ENCODE measurements around the gene AP5B1. TPM values are rescaled to one million over a fixed set of nuclear protein-coding genes. Genes with fewer than 3 reads are reported as not detected.
A peak's percentile ranks its signal among the peaks of the same experiment; 100 is the strongest.

Gene AP5B1
- total RNA-seq, 1 donor from 2014 or later: 18.2 TPM

DNA sequence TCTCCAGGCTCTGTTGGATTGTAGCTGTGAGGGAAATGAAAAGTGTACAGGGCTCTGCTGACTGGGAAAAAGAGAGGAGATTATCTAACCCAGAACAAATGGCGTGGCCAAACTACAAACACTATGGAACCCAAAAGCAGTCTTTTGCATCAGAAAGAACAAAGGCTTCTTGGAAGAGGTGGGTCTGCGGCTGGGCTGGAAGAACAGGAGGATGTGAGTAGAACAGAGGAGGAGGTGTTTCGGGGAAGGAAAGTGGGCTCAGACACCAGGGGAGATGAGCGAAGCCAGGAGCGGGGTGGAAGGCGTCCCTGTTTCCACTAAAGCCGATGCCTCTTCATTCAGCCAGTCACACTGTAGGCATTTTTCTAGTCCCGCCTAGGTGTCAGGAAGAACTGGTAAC is 18.1 kb upstream of the AP5B1 start:
- ATAC-seq: no peak

DNA sequence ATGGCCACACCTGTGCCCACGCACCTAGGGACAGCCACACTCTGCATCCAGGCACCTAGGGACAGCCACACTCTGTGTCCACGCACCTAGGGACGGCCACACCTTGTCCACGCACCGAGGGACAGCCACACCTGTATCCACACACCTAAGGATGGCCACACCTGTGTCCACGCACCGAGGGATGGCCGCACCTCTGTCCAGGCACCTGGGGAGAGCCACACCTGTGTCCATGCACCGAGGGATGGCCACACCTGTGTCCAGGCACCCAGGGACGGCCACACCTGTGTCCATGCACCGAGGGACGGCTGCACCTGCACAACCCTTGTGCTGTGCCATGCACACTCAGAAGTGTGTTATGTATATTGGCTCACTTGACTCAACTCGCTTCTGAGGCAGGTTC is 16.9 kb upstream of the AP5B1 start:
- ATAC-seq: peak; percentile 3

DNA sequence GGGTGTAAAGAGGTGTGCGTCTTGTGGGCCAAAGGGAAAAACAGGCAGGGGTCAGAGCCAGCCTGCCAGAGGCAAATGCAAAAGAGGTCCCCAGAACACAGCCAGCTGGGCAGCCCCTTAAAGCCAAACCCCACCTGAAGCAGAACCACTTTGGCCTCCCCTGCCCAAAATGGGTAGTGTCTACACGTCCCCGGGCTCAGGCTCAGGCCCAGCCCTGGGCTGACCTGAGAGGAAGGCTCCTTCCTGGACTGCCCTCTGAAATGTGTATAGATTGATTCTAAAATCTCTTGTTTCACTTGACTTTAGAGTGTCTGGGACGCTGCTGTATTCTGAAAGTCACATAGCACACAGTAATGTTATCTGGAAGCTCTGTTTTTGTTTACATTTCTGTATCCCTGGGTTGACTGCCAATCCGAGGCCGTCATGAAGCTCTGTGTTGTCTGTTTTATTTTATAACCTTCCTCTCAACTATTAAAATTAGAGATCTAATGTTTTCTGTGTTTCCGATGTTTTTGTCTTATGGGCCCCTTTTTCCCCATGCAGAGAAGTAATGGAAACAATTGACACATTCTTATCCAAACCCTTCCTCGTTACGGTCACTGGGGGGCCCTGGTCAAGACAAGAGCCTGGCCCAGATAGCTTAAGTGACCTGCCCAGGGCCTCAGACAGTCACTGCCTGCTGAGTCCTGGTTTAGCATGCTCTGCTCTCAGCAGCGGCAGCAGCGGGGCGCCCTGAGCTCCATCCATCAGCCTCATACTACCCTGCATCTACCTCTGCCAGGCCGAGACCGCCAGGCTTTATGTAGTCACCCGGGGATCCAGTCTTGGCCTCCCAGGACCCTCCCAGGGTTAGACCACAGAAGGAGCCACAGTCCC is 16.2 kb upstream of the AP5B1 start:
- no peak for ATAC-seq

DNA sequence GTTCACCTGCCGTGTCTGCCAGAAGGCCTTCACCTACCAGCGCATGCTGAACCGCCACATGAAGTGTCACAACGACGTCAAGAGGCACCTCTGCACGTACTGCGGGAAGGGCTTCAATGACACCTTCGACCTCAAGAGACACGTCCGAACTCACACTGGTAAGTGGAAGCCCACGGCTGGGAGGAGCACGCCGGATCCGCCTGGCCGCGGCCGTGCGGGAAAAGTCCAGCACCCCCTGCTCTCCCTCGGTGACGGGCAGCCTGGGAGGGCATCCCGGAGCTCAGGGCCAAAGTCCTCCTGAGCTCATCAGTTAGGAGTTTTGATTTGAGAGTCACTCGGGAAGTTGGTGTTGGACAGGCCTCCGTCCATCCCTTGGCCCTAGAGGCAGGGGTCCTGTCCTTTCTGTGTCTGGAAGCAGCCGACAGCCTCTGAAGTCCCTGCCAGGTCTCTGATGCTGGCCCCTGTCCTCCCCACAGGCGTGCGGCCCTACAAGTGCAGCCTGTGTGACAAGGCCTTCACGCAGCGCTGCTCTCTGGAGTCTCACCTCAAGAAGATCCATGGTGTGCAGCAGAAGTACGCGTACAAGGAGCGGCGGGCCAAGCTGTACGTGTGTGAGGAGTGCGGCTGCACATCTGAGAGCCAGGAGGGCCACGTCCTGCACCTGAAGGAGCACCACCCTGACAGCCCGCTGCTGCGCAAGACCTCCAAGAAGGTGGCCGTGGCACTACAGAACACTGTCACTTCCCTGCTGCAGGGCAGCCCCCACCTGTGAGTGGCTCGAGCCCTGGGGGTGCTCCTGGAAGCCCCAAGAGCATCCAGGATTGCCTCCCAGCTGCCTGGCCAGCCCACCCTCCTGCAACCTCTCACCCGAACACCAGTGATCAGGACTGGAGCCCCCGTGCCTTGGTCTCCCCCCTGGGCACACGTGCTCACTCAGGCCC is 14.1 kb upstream of the AP5B1 start:
- ATAC-seq: no peak

DNA sequence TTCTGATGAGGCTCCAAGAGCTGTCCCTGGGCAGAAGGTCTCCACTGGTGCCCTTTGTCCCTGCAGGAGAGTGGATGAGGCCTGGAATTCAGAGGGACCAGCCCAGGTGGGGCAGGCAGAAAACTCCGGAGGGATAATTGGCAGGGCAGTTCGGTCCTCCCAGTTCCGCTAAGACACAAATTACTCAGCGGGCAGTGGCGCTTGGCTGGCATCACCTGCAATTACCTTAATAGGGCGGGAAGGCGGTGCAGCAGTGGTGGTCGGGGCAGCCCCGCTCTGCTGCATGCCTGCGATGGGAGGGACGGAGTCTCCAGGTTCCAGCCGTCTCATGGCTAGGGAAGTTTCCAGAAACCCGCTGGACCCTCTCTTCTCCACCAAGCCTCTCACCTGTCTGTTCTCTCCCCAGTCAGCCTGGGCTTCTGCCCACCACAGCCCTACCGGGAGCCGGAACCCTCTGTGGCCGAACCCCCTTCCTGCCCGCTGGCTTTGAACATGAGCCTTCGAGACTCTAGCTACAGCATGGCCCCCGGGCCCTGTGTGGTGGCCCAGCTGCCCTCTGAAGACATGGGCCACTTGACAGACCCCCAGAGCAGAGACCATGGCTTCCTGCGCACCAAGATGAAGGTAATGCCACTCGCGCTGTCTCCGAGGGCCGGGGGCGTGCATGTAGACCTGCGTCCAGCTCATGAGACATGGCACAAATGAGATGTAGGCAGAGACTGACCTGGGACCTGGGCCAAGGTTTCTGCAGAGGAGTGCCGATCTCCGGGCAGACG is 13.0 kb upstream of the AP5B1 start:
- peak; percentile 4 for ATAC-seq

DNA sequence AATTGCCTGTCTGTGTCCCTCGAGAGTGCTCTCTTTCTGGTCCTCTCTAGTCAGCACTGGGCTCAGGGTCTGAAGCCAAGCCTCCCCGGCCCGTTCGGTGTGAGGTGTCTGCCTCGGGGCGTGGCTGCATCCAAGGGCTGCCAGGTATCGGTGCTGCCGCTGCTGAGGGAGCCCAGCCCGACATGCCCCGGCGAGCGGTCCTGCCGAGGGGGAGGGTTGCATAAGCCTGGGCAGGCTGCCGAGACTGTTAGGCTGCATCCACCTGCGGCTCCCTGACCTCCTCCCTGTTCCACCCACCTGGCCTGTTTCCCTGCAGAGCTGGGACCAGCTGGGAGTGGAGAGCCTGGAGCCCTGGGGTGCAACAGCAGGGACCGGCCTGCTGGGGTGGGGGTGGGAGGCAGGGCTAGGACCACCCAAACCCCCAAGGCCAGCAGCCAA is 12.4 kb upstream of the AP5B1 start:
- peak; percentile 79 for ATAC-seq

DNA sequence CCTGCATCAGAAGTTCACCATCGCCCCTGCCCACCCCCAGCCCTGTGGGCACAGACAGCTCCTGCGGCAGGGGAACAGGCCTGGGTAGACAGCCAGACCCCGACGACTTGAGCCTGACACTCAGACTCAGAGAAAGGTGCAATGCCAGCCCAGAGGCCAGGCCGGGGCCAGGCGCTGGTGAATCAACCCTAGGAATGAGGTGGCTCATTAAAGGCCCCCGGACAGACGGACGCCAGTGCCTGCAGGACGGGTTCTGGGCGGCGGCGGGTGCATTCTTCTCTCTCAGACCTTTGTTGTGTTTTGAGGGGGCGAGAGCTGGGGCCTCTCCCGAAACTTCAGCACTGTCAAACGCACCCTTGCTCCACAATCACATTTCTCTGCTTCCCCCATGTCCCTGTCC is 11.7 kb upstream of the AP5B1 start:
- peak; percentile 32 for ATAC-seq

DNA sequence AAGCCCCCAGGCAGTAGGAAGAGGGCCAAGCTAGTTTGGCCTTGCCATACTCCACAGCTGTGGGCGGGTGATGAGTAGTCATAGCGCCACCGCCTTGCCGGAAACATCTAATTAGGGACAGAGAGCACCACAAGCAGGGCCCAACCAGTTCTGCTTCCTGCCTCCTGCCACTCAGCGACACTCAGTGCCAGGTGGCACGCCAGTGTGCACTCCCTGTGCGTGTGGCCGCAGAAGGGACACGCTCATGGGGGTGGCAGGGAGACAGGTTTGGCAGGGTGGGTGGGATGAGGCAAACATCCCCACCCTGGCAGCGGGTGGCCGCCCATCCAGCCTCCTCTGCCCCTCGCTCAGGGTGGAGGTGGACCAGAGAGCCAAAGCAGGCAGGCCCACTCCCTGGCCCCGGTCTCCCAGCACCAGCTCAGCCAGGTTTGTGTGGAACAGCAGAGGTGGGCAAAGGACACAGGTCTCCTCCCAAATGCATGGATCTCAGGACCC is 11.0 kb upstream of the AP5B1 start:
- peak; percentile 56 for ATAC-seq

DNA sequence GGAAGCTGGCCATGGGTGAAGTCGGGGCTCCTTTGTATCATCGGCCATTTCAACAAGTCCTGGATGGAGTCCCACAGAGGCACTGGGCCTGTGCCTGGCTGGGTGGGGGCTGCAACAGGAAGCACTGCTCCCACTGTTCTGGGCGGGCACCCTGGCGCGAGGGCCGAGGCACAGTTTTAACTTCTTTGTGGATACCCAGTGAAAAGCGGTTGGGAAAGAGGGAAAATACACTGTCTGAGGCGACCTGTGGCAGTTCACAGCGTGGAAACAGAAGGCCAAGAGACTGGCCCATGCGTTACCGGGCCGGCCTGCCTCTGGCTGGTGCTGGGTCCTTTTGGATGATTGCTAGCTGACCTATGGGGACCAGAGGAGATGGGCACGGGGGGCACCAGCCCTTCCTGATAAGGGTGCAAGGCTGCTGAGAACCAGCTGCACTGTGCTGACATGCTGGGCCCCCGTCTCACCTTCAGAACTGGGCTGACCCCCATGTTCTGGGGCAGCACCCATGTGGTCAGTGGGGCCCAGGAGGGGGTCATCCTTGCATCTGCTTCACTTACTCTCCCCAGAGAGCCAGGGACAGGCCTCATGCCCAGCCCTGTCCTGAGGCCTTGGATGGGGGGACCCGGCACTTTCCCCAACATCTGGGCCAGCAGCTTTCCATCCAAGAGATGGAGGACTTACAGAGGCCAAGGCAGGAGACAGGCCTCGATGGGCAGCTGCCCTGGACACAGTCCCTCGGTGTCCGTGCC is 10.3 kb upstream of the AP5B1 start:
- no peak for ATAC-seq

DNA sequence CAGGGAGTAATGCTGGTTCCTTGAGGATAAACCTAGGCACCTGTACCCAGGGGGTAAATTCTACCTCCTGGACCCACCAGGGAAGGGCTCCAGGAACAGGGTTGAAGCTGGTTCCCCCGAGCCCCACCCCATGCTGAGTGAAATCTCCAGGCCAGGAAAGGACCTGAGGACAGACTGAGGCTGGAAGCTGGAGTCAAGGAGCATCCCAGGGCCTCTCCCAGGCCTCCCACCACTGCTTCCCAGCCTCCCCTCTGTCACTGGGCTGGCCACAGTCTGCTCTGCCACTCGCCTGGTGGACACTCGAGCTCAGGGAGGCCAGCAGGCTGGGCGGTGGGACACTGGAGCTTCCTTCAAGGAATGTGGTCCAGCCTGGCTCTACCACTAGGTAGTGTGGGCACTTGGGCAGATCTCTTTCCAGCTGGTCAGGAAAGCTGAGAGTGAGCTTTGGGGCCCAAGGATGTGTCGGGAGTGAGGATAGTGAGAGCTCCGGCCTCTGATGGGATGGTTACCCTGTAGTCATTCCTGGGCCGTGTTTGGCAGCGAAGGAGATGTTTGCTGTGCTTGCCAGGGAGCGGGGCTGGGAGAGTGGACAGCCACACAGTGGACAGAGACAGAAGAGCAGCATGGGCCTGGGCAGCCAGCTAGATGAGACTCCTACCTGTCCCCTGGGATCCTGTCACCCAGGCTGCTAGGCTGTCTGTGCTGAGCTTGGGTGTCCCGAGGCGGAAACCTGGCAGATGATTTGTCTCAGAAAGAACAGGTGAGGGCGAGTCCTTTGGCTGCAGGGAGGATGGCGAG is 9.5 kb upstream of the AP5B1 start:
- ATAC-seq: no peak

DNA sequence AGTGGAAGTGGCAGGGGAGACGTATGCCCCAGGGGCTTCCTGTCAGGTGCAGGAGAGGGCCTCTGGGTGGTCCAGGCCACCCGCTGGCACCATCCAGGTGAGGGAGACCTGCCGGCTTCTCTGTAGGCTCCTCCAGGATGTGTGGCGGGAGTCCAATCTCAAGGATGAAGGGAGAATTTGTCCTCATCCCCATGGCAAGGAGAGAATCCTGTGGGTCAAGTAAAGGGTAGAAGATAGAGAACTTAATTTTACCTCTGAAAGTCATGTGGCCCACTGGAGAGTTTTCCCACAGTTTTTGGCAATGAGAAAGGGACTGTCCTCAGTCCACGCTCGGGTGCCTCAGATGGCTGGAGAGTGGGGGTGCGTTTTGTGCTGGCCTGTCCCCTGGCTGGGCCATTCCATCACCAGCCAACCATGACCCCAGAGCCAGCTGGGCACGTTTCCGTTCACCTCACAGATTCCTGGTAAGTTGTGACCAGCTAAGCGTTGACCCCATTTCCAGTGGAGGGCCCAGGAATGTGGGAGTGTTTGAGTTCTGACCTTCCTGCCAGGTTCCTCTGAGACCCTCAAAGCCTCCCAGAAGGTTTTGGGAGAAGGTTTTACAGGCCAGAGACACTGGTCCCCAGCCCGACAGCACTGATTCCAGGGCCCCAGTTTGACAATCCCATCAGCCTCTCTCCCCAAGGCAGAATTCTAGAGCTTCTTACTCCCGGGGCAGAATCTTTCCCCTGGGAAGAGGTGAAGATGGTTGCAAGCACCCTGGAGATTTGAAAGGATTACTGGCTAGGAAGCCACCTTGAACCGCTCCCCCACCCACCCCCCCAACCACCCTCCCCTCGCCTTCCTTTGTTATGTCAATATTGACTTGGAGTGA is 8.7 kb upstream of the AP5B1 start:
- ATAC-seq: no peak

DNA sequence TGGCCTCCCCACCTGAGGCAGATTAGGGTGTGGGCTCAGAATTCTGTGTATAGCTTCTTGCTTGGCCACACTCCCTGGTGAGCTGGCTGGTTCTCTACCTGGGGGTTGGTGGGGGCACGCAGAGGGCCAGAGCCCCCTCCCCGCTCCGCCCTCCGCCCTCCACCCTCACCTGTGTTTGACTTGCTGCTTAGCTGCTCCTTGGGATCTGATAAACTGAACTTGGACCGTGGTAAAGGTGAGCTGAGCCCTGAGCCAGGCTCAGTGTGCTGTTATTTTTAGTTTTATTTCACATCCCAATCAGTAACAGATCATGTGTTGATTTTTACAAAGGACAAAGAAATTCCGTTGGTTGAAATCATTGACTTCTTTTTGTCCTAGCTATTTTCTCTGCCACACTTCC is 8.0 kb upstream of the AP5B1 start:
- ATAC-seq: no peak

DNA sequence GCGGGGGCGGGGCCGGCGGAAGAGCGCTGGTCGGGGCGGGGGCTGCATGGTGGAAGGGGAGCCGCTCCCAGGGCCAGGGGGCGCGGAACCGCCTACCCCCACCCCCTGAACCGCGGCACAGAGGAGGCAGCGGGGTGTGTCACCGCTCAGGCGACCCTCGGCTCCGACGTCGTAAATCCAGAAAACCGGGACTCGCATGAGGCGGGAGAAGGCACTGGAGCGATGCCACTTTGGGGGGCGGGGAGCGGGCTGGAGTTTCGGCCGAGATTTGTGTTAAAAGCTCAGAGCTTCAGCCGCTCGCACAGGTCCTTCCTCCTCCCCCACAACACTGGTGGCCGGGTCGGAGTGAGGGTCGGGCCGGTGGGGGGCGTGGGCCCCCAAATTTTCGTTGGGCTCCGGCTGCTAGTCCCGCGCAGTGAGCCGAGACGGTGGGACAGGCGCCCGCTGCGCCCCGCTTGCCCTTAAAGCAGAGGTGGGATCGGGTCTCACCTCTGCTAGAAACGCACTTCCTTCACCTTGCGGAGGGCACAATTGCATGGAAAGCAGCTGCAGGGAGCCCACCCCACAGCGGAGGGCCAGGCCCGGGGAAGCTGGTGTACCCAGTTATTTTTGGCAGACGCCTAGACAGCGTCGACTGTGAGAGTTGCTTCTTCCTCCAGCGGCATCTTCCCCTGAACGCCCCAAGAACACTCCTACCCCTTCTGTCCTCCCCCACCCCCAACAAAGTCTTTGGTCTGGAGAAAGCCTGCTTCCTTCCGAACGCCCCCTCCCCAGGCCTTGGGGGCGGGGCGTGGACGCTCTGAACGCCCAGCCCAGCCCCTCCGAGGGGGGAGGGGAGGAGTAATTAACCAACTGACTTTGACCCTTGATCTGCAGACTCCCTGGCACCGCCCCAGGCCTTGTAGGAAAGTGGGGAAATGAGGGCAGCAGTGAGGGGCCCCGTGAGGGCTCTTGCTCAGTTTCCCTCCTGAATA is 7.2 kb upstream of the AP5B1 start:
- ATAC-seq: no peak

DNA sequence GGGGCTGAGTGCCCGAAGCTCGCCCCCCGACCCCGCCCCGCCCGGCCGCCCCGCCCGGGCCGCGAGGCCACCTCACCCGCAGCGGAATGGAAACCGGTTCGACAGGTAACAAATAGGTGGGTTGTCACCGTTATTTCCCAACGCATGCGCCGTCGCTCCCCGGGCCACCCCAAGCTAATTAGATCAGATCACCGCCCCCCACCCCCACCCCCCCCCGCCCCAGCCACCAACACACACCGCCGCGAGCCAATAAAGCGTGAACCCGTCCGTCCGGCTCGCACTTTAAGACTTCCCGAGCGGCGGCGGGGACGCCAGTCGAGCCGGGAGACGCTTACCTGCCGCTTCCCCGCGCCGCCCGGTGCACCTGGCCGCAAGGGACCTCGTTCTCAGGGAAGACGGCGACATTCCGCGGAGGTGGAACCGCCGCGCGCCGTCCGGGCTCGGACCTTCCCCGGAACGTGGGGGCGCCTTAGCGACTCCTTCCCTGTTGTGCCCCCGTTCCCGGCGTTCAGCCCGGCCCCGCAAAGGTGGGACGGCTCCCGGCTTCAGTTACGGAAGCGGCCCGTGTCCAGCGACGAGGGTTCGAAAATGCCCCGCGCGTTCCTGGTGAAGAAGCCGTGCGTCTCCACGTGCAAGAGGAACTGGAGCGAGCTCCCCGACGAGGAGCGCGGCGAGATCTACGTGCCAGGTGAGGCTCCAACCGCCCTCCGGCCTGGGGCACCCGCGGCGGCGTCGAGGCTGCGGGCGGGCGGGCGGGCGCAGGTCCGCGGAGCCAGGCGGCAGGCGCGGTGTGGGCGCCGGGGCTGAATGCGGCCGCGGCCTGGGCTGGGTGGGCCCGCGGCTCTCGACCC is 6.2 kb upstream of the AP5B1 start, which contains the start of gene OVOL1:
Gene OVOL1, plus strand, starts transcription at position 278 of the 851 bp plus-strand sequence. Its CDS starts 311 bp downstream, at position 589.
- ATAC-seq: peak; percentile 65

DNA sequence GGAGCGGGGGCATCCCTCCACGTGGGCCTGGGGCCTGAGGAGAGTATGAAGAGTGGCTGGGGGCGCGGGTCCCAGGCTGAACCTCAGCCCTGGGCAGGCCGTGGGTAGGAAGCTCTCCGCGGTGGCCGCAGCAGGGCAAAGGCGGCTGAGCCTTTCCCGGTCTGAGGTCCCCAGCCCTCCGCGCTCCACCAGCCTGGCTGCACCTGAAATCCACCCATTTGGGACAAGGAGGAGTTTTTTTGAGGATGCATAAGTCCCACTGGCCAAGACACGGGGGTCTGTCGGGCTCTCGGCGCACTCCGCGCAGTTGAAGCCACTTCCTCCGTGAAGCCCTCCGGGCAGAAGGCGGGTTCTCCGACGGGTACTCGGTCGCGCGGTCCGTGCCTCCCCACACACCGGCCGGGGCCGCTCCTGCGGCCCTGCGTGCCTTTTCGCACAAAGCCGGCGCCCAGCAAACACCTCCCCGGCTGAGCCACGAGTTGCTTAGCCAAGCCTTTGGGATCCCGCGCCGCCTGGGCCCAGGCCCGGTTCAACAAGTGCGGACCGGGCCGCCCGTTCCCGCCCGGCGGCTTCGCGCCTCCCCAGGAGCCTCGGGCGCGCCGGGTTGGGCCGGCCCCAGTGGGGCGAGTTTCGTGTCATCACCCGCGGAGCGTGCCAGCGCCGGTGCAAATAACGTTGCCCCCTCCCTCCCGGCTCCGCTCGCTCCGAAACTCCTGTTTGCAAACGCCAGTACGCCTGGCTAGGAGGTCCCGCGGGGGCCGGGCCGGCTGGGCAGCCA is 5.4 kb upstream of the AP5B1 start:
- ATAC-seq: peak; percentile 75

DNA sequence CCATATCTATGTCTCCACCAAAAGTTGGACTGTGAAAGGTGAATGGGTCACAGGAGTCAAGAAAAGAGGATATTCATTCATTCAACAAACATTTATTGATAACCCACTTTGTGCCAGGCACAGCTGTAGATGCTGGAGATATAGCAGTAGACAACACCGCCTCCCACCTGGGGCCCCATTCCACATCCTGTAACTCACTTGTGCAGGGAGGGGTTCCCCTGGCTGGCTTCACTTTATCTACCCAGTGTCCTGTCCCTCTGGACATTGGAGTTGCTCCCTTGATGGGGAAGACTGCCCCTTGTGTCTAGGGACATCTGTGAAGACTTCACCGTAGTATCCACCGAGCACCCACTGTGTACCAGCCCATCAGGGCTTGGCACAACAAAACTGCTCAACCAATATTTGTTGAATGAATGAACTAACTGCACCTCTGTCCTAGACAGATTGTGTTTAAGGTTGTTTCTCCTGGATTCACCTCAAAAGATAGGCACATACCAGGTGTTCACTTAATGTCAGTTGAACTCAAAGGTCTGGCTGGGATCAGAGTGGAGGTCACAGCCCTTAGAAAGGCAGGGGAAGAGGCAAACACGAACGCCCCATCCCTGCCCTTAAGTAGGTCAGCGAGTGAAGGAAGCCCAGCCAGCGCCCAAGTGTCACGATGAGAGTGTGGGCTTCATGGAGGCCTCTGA is 4.7 kb upstream of the AP5B1 start:
- no peak for ATAC-seq
